Measurements from ENCODE around the gene ADAM10. TPM values are rescaled to one million over a fixed set of nuclear protein-coding genes. Genes with fewer than 3 reads are reported as not detected.

ADAM10 gene
- polyA plus RNA-seq, 1 of the 3 experiments (the other 2 are of a cell fraction): 83.5 TPM

- no peaks in the 10 kb centered on the region for H3K27me3 ChIP-seq (ENCODE audit: insufficient read depth)
- H3K9me2 ChIP-seq: no peaks in the 10 kb centered on the region
- no peaks in the 10 kb centered on the region for H4K20me1 ChIP-seq (ENCODE audit: insufficient read depth)
- no peak overlapping the region for H3K4me3 ChIP-seq (ENCODE audit: low read depth in 2 of 2, low read length in 1 of 2)
- no peak overlapping the region for H3K9ac ChIP-seq
- ChIA-PET CTCF (no interaction called here), POLR2A (no interaction called here)
- H3K36me3 ChIP-seq (replicated peaks in 1 of 2; ENCODE audit: control insufficient read depth in 1 of 2, insufficient read depth in 2 of 2, low read length in 1 of 2): peaks cover 22 to 35% of the 10 kb centered on the region in 2 experiments
- WGBS (ENCODE audit: low lambda C conversion rate): 90% methylated on average over 5 of the region's 5 CpGs
- H3K79me2 ChIP-seq (ENCODE audit: insufficient read depth): no peaks in the 10 kb centered on the region
- no peak overlapping the region for H3K27ac ChIP-seq (ENCODE audit: low read depth in 2 of 2, low read length in 1 of 2)
- H3K9me3 ChIP-seq: no peaks in the 10 kb centered on the region
- TF ChIP-seq TCF12 (IDR thresholded peaks at IDR 0.05) (no peak), FOXJ3 (CRISPR knock-in tag; IDR thresholded peaks at IDR 0.05) (no peak)
- TF ChIP-seq, protein P1, sequence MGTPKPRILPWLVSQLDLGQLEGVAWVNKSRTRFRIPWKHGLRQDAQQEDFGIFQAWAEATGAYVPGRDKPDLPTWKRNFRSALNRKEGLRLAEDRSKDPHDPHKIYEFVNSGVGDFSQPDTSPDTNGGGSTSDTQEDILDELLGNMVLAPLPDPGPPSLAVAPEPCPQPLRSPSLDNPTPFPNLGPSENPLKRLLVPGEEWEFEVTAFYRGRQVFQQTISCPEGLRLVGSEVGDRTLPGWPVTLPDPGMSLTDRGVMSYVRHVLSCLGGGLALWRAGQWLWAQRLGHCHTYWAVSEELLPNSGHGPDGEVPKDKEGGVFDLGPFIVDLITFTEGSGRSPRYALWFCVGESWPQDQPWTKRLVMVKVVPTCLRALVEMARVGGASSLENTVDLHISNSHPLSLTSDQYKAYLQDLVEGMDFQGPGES (IDR thresholded peaks at IDR 0.05; ENCODE audit: low read depth, low read length): no peak
- H2AFZ ChIP-seq (ENCODE audit: low read depth): no peak overlapping the region
- DNase-seq: no peak
- H3K4me2 ChIP-seq: no peak overlapping the region
- H3K4me1 ChIP-seq (ENCODE audit: control insufficient read depth in 1 of 2, insufficient read depth in 2 of 2, low read depth in 1 of 2, low read length in 1 of 2): no peaks in the 10 kb centered on the region; a peak in 1 of 4 replicates
- no peaks in the 10 kb centered on the region for H3F3A ChIP-seq (replicated peaks; ENCODE audit: insufficient read depth)
These were observed 105.5 kb downstream of the ADAM10 start for GRCh38 chr15:58643996-58644395.

- H3K9me3 ChIP-seq: no peaks in the 10 kb centered on the region
These were observed 107.8 kb downstream of the ADAM10 start for GRCh38 chr15:58641660-58642059.

More at GRCh38 chr15:58641660-58642059, 107.8 kb downstream of the ADAM10 start:
- no peak for DNase-seq
- CTCF ChIA-PET: interaction anchor here (0.7 kb wide), 1 partner anchor 39 kb away, joined by 3 read pairs; no protein-coding TSS in a partner anchor
- POLR2A ChIA-PET: no interaction called here
- Histone ChIP-seq H3K4me1 (ENCODE audit: control insufficient read depth in 1 of 2, insufficient read depth in 2 of 2, low read depth in 1 of 2, low read length in 1 of 2) (no peaks in the 10 kb centered on the region; a peak in 1 of 4 replicates), H3K27ac (ENCODE audit: low read depth in 2 of 2, low read length in 1 of 2) (no peak overlapping the region), H3K79me2 (ENCODE audit: insufficient read depth) (0 out of 2 replicates have a peak, but pooled peaks cover 2% of the 10 kb centered on the region), H3K4me3 (ENCODE audit: low read depth in 2 of 2, low read length in 1 of 2) (no peak overlapping the region), H3K9ac (no peak overlapping the region), H3F3A (replicated peaks; ENCODE audit: insufficient read depth) (peaks cover 3% of the 10 kb centered on the region), H3K4me2 (no peak overlapping the region), H3K27me3 (ENCODE audit: insufficient read depth) (no peaks in the 10 kb centered on the region), H2AFZ (ENCODE audit: low read depth) (no peak overlapping the region), H3K36me3 (replicated peaks in 1 of 2; ENCODE audit: control insufficient read depth in 1 of 2, insufficient read depth in 2 of 2, low read length in 1 of 2) (peaks cover 38 to 47% of the 10 kb centered on the region in 2 experiments), H3K9me2 (no peaks in the 10 kb centered on the region), H4K20me1 (ENCODE audit: insufficient read depth) (no peaks in the 10 kb centered on the region)
- WGBS (ENCODE audit: low lambda C conversion rate): 91% methylated on average over 4 of the region's 4 CpGs
- TF ChIP-seq YY1 (IDR thresholded peaks at IDR 0.05; ENCODE audit: low read depth): no peak
- TF ChIP-seq CHD2 (IDR thresholded peaks at IDR 0.05; ENCODE audit: low read length, partially characterized antibody): no peak
- no peak for TF ChIP-seq TCF12 (IDR thresholded peaks at IDR 0.05)
- TF ChIP-seq, protein P2, sequence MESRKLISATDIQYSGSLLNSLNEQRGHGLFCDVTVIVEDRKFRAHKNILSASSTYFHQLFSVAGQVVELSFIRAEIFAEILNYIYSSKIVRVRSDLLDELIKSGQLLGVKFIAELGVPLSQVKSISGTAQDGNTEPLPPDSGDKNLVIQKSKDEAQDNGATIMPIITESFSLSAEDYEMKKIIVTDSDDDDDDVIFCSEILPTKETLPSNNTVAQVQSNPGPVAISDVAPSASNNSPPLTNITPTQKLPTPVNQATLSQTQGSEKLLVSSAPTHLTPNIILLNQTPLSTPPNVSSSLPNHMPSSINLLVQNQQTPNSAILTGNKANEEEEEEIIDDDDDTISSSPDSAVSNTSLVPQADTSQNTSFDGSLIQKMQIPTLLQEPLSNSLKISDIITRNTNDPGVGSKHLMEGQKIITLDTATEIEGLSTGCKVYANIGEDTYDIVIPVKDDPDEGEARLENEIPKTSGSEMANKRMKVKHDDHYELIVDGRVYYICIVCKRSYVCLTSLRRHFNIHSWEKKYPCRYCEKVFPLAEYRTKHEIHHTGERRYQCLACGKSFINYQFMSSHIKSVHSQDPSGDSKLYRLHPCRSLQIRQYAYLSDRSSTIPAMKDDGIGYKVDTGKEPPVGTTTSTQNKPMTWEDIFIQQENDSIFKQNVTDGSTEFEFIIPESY (IDR thresholded peaks at IDR 0.05; ENCODE audit: borderline replicate concordance, low read depth): no peak
- no peak for TF ChIP-seq FOXJ3 (CRISPR knock-in tag; IDR thresholded peaks at IDR 0.05)
- no peak for TF ChIP-seq EP300 (IDR thresholded peaks at IDR 0.05; ENCODE audit: borderline replicate concordance in 1 of 2, low read depth in 1 of 2, low read length in 1 of 2)
- no peak for TF ChIP-seq ELF1 (IDR thresholded peaks at IDR 0.05)
- TF ChIP-seq NFIC (IDR thresholded peaks at IDR 0.05; ENCODE audit: borderline replicate concordance): no peak
- no peak for TF ChIP-seq EZH2phosphoT487 (IDR thresholded peaks at IDR 0.05; ENCODE audit: borderline replicate concordance, low read depth)
- no peak for TF ChIP-seq TEAD4 (IDR thresholded peaks at IDR 0.05; ENCODE audit: borderline replicate concordance, insufficient read depth)
- TF ChIP-seq USF2 (IDR thresholded peaks at IDR 0.05; ENCODE audit: borderline replicate concordance, low read depth, low read length): no peak
- no peak for TF ChIP-seq SMC3 (IDR thresholded peaks at IDR 0.05; ENCODE audit: low read depth, low read length)
- TF ChIP-seq, protein P3, sequence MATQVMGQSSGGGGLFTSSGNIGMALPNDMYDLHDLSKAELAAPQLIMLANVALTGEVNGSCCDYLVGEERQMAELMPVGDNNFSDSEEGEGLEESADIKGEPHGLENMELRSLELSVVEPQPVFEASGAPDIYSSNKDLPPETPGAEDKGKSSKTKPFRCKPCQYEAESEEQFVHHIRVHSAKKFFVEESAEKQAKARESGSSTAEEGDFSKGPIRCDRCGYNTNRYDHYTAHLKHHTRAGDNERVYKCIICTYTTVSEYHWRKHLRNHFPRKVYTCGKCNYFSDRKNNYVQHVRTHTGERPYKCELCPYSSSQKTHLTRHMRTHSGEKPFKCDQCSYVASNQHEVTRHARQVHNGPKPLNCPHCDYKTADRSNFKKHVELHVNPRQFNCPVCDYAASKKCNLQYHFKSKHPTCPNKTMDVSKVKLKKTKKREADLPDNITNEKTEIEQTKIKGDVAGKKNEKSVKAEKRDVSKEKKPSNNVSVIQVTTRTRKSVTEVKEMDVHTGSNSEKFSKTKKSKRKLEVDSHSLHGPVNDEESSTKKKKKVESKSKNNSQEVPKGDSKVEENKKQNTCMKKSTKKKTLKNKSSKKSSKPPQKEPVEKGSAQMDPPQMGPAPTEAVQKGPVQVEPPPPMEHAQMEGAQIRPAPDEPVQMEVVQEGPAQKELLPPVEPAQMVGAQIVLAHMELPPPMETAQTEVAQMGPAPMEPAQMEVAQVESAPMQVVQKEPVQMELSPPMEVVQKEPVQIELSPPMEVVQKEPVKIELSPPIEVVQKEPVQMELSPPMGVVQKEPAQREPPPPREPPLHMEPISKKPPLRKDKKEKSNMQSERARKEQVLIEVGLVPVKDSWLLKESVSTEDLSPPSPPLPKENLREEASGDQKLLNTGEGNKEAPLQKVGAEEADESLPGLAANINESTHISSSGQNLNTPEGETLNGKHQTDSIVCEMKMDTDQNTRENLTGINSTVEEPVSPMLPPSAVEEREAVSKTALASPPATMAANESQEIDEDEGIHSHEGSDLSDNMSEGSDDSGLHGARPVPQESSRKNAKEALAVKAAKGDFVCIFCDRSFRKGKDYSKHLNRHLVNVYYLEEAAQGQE (IDR thresholded peaks at IDR 0.05; ENCODE audit: low read depth, low read length): no peak
- TF ChIP-seq FOSL2 (IDR thresholded peaks at IDR 0.05; ENCODE audit: borderline replicate concordance, low read depth): no peak
- no peak for TF ChIP-seq CTCF (IDR thresholded peaks at IDR 0.05)

All from SK-N-SH (cell line).